ENCODE data around the gene BAG2.

Gene BAG2

DNA sequence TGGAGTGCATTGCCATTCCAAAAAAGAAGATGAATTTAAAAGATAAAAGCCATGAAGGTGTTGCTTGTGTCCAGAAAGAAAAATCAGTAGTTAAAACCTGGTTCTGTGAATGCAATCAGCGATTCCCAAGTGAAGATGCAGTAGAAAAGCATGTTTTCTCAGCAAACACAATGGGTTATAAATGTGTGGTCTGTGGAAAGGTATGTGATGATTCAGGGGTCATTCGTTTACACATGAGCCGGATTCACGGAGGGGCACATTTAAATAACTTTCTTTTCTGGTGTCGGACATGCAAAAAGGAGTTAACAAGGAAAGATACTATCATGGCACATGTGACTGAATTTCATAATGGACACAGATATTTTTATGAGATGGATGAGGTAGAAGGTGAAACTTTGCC, 24.7 kb upstream of the BAG2 start:
- Histone ChIP-seq H3K27me3 (ENCODE audit: control insufficient read depth, insufficient read depth, low read length) (no peaks in the 10 kb centered on the region), H3K4me3 (ENCODE audit: low read length) (no peak overlapping the region), H3K4me1 (ENCODE audit: control insufficient read depth, low read depth, low read length) (no peaks in the 10 kb centered on the region), H3K27ac (ENCODE audit: low read length) (no peak overlapping the region), H3K9ac (ENCODE audit: low read length) (no peak overlapping the region), H3K36me3 (ENCODE audit: control insufficient read depth, low read depth, low read length) (peaks cover 32% of the 10 kb centered on the region), H3K9me3 (ENCODE audit: control insufficient read depth, low read depth, low read length) (no peaks in the 10 kb centered on the region)

DNA sequence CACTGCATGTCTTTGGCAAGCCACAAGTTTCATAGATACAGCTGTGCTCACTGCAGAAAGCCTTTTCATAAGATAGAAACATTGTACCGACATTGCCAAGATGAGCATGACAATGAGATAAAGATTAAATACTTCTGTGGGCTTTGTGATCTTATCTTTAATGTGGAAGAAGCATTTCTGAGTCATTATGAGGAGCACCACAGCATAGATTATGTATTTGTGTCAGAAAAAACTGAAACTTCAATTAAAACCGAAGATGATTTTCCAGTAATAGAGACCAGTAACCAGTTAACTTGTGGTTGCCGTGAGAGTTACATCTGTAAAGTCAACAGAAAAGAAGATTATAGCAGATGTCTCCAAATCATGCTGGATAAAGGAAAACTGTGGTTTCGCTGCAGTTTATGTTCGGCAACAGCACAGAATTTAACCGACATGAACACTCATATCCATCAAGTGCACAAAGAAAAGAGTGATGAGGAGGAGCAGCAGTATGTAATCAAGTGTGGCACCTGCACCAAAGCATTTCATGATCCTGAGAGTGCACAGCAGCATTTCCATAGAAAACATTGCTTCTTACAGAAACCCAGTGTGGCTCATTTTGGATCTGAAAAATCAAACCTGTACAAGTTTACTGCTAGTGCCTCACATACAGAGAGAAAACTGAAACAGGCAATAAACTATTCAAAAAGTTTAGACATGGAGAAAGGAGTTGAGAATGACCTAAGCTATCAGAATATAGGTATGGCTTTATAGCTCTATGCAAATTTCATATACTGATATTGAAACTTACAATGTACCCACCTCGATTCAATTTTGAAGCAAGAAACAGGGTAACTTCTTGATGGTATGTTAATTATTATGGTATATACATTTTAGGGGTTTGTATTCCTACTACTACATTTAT, 23.9 kb upstream of the BAG2 start:
- peaks cover 35% of the 10 kb centered on the region for H3K36me3 ChIP-seq (ENCODE audit: control insufficient read depth, low read depth, low read length)

DNA sequence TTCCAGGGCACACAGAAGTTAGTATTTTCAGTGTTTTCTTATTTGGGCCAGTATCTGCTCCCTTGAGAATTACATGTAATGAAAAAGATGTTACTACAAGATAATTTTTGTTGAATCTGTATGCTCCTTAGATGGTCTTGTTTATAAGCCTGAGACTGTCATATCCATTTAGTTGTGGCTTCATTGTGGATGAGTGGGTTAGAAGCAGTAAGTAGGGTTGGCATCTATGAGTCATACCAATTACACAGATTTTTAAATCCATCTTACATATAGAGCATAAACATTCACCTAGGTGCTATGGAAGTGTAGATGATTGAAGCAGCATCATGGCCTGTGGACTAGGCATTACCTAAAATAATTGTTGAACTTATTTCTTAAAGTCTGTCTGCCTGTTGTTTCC, 13.5 kb upstream of the BAG2 start:
- Histone ChIP-seq H3K4me3 (ENCODE audit: low read length) (no peak overlapping the region), H3K36me3 (ENCODE audit: control insufficient read depth, low read depth, low read length) (peaks cover 8% of the 10 kb centered on the region), H3K9ac (ENCODE audit: low read length) (no peak overlapping the region)

More for the DNA sequence above, 23.9 kb upstream of the BAG2 start:
- no peaks in the 10 kb centered on the region for H3K4me1 ChIP-seq (ENCODE audit: control insufficient read depth, low read depth, low read length)
- H3K9me3 ChIP-seq (ENCODE audit: control insufficient read depth, low read depth, low read length): no peaks in the 10 kb centered on the region
- H3K27ac ChIP-seq (ENCODE audit: low read length): no peak overlapping the region
- no peak overlapping the region for H3K9ac ChIP-seq (ENCODE audit: low read length)
- no peak overlapping the region for H3K4me3 ChIP-seq (ENCODE audit: low read length)
- no peaks in the 10 kb centered on the region for H3K27me3 ChIP-seq (ENCODE audit: control insufficient read depth, insufficient read depth, low read length)

DNA sequence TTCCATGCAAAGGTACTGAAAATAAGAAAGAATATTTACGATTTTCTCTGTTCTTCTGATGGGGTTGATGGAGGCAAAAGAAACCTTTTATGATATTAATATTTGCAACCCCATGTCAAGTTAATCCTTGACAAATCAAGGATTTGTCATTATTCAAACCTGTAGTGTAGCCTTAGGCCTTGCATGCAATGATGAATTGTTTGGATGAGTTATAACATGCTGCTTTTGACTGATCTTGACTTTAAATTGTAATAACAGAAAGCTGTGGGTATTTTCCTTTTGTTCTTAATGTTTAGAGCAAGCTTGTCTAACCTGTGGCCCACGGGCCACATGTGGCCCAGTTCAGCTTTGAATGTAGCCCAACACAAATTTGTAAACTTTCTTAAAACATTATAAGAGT, 13.0 kb upstream of the BAG2 start:
- Histone ChIP-seq H3K27ac (ENCODE audit: low read length) (no peak overlapping the region), H3K4me3 (ENCODE audit: low read length) (no peak overlapping the region), H3K4me1 (ENCODE audit: control insufficient read depth, low read depth, low read length) (no peaks in the 10 kb centered on the region), H3K9me3 (ENCODE audit: control insufficient read depth, low read depth, low read length) (peaks cover 1% of the 10 kb centered on the region), H3K36me3 (ENCODE audit: control insufficient read depth, low read depth, low read length) (peaks cover 3% of the 10 kb centered on the region), H3K9ac (ENCODE audit: low read length) (no peak overlapping the region), H3K27me3 (ENCODE audit: control insufficient read depth, insufficient read depth, low read length) (no peaks in the 10 kb centered on the region)

More for the DNA sequence above, 13.5 kb upstream of the BAG2 start:
- Histone ChIP-seq H3K9me3 (ENCODE audit: control insufficient read depth, low read depth, low read length) (no peaks in the 10 kb centered on the region), H3K27ac (ENCODE audit: low read length) (no peak overlapping the region), H3K27me3 (ENCODE audit: control insufficient read depth, insufficient read depth, low read length) (no peaks in the 10 kb centered on the region), H3K4me1 (ENCODE audit: control insufficient read depth, low read depth, low read length) (no peaks in the 10 kb centered on the region)

DNA sequence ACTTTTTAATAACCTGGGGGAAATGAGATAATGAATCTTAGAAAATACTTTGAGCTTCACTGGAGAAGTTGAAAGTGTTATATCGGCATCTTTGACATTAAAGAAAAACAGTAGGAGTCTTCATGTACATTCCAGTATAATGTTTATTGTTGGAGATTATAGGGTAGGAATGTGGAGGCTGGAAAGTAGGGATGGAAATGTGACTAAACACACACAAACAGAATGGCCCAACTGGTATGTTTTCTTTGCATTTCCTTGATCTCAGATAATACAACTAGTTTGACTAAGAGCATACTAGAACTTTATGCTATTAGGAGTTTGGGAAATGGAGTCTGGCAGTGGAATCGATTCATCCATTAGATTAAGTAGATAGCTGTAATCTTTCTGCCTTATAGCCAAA, 10.1 kb upstream of the BAG2 start:
- H3K36me3 ChIP-seq (ENCODE audit: control insufficient read depth, low read depth, low read length): peaks cover 4% of the 10 kb centered on the region
- H3K4me3 ChIP-seq (ENCODE audit: low read length): no peak overlapping the region

DNA sequence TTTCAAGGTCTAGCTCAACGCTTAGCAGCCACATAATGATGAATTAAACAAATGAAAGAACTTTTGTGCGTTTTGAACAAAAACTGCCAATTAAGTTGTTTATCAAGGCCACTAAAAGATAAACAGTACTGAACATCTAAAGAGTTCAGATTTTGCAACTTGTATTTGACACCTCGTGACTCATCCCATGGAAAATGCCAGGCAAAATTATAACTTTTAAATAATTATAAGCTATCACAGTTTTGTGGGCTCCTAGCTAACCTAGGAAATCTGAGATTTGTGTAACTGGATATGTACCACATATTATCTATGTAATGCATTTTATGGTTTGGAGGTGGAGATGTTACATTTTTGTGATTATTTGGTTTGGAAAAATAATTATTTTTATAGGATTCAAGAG, 9.6 kb upstream of the BAG2 start:
- Histone ChIP-seq H3K27ac (ENCODE audit: low read length) (no peak overlapping the region), H3K9ac (ENCODE audit: low read length) (no peak overlapping the region), H3K9me3 (ENCODE audit: control insufficient read depth, low read depth, low read length) (peaks cover 5% of the 10 kb centered on the region), H3K4me1 (ENCODE audit: control insufficient read depth, low read depth, low read length) (no peaks in the 10 kb centered on the region), H3K4me3 (ENCODE audit: low read length) (no peak overlapping the region), H3K27me3 (ENCODE audit: control insufficient read depth, insufficient read depth, low read length) (no peaks in the 10 kb centered on the region), H3K36me3 (ENCODE audit: control insufficient read depth, low read depth, low read length) (peaks cover 4% of the 10 kb centered on the region)

More for the DNA sequence above, 10.1 kb upstream of the BAG2 start:
- Histone ChIP-seq H3K9me3 (ENCODE audit: control insufficient read depth, low read depth, low read length) (peaks cover 5% of the 10 kb centered on the region), H3K9ac (ENCODE audit: low read length) (no peak overlapping the region), H3K27me3 (ENCODE audit: control insufficient read depth, insufficient read depth, low read length) (no peaks in the 10 kb centered on the region), H3K4me1 (ENCODE audit: control insufficient read depth, low read depth, low read length) (no peaks in the 10 kb centered on the region), H3K27ac (ENCODE audit: low read length) (no peak overlapping the region)

DNA sequence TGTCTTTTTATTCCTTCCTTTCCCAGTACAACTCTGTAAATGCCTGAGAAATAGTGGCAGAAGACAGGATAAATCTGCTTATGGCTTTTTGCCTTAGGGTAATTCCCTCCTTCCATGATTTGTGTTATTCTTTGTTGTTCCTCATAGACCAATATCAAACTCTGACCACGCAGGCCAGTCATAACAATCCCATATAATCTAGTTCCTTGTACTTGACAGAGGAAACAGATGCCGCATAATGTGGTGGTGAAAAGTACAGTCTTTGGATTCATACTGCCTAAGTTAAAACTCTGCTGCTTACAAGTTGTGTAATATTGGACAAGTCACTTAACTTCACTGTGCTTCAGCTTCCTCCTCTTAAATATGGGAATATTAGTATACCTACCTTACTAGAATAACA, 8.2 kb upstream of the BAG2 start:
- H3K9ac ChIP-seq (ENCODE audit: low read length): no peak overlapping the region
- H3K4me3 ChIP-seq (ENCODE audit: low read length): no peak overlapping the region
- H3K4me1 ChIP-seq (ENCODE audit: control insufficient read depth, low read depth, low read length): no peaks in the 10 kb centered on the region
- no peaks in the 10 kb centered on the region for H3K27me3 ChIP-seq (ENCODE audit: control insufficient read depth, insufficient read depth, low read length)
- no peak overlapping the region for H3K27ac ChIP-seq (ENCODE audit: low read length)
- peaks cover 4% of the 10 kb centered on the region for H3K36me3 ChIP-seq (ENCODE audit: control insufficient read depth, low read depth, low read length)
- peaks cover 5% of the 10 kb centered on the region for H3K9me3 ChIP-seq (ENCODE audit: control insufficient read depth, low read depth, low read length)

DNA sequence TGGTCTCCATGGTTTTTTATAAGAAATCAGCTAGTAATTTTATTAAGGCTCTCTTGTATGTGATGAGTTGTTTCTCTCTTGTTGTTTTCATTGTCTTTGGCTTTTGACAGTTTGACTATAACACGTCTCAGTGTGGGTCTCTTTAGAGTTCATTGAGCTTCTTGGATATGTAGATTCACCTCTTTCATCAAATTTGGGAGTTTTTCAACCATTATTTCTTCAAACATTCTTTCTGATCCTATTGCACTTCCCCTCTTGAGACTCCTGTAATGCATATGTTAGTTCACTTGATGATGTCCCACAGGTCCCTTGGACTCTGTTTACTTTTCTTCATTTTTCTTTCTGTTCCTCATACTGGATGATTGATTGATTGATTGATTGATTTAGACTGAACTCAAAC, 7.0 kb upstream of the BAG2 start:
- no peak overlapping the region for H3K27ac ChIP-seq (ENCODE audit: low read length)
- H3K9ac ChIP-seq (ENCODE audit: low read length): no peak overlapping the region
- no peaks in the 10 kb centered on the region for H3K27me3 ChIP-seq (ENCODE audit: control insufficient read depth, insufficient read depth, low read length)
- H3K4me3 ChIP-seq (ENCODE audit: low read length): no peak overlapping the region
- peaks cover 5% of the 10 kb centered on the region for H3K9me3 ChIP-seq (ENCODE audit: control insufficient read depth, low read depth, low read length)
- H3K36me3 ChIP-seq (ENCODE audit: control insufficient read depth, low read depth, low read length): peaks cover 4% of the 10 kb centered on the region
- no peaks in the 10 kb centered on the region for H3K4me1 ChIP-seq (ENCODE audit: control insufficient read depth, low read depth, low read length)

DNA sequence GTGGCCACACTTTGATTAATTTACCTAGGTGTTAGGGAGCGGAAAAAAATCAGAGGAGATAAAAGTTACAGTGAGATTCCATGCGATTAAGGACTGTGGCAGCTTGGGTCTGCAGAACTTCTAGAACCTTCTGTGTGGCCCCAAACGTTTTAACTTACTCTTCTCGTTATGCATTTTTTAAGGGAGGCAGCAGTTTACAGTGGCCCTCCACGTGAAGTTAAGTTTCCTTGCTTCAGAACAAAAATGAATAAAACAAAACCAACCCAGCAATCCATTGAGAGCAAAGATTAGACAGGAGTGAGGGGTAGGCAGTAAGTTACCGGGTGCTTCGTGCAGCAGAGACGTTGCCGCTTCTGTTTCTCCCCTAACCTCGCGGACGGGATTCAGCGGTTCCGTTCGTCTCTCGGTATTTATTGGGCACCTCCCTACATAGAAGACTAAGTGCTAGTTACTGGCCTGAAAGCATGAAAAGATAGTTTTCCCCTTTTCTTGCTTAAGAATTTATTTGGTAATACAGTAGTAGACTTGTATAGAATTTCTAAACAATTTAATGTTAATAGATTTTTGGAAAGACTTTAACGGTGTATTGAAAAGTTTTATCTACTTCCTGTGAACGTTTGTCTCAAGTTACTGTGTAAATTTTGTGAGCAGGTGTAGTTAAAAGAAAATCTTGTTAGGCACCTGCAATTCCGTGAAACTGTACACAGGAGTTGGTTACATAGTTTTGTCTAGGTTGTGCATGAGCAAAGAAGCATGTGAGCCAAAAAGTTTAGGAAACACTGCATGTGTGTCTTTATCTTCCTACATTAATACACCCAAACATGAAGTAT, 1.1 kb downstream of the BAG2 start:
- H3K4me3 ChIP-seq (ENCODE audit: low read length): peak overlapping the region; percentile 85
- H3K4me1 ChIP-seq (ENCODE audit: control insufficient read depth, low read depth, low read length): peaks cover 21% of the 10 kb centered on the region
- H3K27me3 ChIP-seq (ENCODE audit: control insufficient read depth, insufficient read depth, low read length): peaks cover 17% of the 10 kb centered on the region
- H3K36me3 ChIP-seq (ENCODE audit: control insufficient read depth, low read depth, low read length): no peaks in the 10 kb centered on the region
- peak overlapping the region; percentile 63 for H3K9ac ChIP-seq (ENCODE audit: low read length)
- no peaks in the 10 kb centered on the region for H3K9me3 ChIP-seq (ENCODE audit: control insufficient read depth, low read depth, low read length)
- H3K27ac ChIP-seq (ENCODE audit: low read length): no peak overlapping the region

DNA sequence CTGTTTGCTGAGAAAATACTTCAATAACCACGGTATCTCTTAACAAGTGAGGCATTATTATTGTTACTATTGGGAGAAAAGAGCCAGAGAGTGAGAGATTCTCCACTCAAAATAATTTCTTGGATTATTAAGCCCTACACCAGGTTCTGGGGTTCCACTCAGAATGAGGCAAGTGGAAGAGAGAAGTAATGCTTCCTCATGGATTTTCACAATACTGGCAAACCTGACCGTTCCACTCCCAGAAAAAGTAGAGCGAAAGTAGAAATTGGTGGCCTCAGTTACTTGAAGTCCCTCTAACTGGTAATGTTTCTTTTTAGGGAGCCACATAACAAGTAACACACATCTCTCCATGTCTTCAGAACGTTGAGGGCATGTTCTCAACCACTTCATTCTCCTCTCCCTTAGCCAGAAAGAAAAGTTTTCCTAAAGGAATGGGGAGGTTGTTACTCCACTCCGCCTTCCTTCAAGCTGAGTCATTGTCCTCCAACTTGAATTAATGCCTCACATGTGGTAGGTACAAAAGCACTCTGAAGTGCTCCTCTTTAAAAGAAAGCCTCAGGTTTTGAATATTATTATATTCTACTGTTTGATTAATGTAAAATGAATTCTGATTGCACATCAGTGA, 1.9 kb downstream of the BAG2 start:
- H3K36me3 ChIP-seq (ENCODE audit: control insufficient read depth, low read depth, low read length): no peaks in the 10 kb centered on the region
- no peak overlapping the region for H3K27ac ChIP-seq (ENCODE audit: low read length)
- H3K9me3 ChIP-seq (ENCODE audit: control insufficient read depth, low read depth, low read length): no peaks in the 10 kb centered on the region
- H3K4me1 ChIP-seq (ENCODE audit: control insufficient read depth, low read depth, low read length): peaks cover 21% of the 10 kb centered on the region
- peak overlapping the region; percentile 63 for H3K9ac ChIP-seq (ENCODE audit: low read length)
- H3K4me3 ChIP-seq (ENCODE audit: low read length): peak overlapping the region; percentile 85
- peaks cover 17% of the 10 kb centered on the region for H3K27me3 ChIP-seq (ENCODE audit: control insufficient read depth, insufficient read depth, low read length)

DNA sequence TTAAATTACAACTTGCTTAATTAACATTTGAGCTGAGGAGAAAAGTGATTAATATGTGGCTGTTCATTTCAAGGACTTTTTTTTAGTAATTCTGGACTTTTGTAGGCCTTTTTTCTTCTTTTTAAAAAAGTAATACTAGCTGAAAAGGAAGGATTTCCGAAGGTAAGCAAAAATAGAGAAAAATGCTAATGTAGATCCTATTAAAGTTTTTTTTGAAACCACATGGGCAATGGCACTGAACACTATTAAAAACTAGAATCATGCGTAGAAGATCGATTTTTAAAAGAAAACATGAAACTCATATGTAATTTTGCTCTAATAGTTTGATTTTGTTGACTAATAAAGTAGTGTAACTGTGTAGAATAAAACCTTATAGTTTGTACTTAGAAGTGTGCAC, 2.4 kb downstream of the BAG2 start:
- Histone ChIP-seq H3K27ac (ENCODE audit: low read length) (no peak overlapping the region), H3K9me3 (ENCODE audit: control insufficient read depth, low read depth, low read length) (no peaks in the 10 kb centered on the region), H3K27me3 (ENCODE audit: control insufficient read depth, insufficient read depth, low read length) (peaks cover 17% of the 10 kb centered on the region), H3K4me3 (ENCODE audit: low read length) (peak overlapping the region; percentile 85), H3K9ac (ENCODE audit: low read length) (peak overlapping the region; percentile 63), H3K36me3 (ENCODE audit: control insufficient read depth, low read depth, low read length) (no peaks in the 10 kb centered on the region), H3K4me1 (ENCODE audit: control insufficient read depth, low read depth, low read length) (peaks cover 21% of the 10 kb centered on the region)

Measured in iPS-18a (cell line).